Tracheal epithelial cell (primary cell): ENCODE results near the gene RPS29. TPM values are rescaled to one million over a fixed set of nuclear protein-coding genes. Genes with fewer than 3 reads are reported as not detected.

Source experiments
- total RNA-seq: library from RNA; depleted of rRNA; stranded (reverse); fragments of >200 nt; gene quantifications from 2 replicates; pipeline ENCODE4 v1.2.1, GENCODE V29; 2014

Gene RPS29
- 2,980 and 6,428 TPM in 2 replicates for total RNA-seq

GRCh38 chr14:49585803-49586672 lies at the start of gene RPS29:
TSS of gene RPS29 (minus strand) at chr14:49586380. CDS start at chr14:49586346, 34 bp downstream.

GRCh38 chr14:49634547-49635334 lies 48.6 kb upstream of the RPS29 start, which contains the start of gene DNAAF2:
TSS of gene DNAAF2 (minus strand) at chr14:49635244. CDS start at chr14:49635149, 95 bp downstream.

DNA sequence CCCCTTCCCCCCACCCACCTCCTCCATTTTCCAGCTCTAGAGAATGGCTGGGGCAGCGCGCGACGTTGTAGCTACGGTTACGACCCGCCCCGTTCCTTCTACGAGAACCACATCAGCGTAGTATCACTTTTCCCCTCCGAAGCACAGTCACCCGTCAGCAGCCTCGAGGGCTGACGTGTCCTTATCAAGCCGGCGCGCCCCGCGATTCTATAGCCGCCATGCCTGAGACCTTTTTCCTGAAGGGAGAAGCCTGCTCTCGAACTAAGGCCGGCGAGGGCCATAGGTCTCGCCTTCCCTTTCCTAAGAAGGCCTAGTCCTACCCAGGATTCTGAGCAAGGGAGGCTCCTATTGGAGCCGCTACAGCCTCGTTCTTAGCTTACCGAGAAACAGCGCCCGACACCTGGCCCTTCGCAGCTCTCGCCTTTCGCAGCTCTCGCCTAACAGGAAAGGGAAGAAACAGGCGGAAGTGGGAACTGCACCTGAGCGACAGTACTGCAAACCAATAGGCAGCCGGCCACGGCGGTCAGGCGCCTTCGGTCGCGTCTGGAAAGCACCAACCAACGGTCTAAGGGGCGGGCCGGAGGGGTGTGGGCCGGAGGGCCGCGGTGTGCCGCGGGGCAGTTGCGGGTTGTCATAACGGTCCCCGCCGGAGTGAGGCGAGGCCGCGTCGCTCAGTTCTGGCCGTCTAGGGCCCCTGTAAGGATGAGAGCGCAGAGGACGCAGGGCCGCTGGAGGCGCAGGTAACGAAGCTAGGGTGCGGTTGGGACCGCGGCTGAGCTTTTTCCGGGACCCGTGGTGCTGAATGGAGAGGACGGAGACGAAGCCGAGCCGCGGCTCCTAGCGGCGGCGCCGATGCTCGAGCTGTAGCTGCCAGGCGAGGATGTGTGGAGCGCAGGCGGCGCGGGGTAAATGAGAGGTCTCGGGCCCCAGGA lies 34.3 kb upstream of the RPS29 start, which contains the start of the genes MGAT2 and RPL36AL:
TSS of gene MGAT2 (plus strand) at position 618 of the 932 bp plus-strand sequence. CDS start 470 bp downstream, outside the sequence.
TSS of gene RPL36AL (minus strand) at position 445 of the 932 bp plus-strand sequence. CDS start 1,522 bp downstream, outside the sequence.

GRCh38 chr14:49598485-49599300 lies 12.5 kb upstream of the RPS29 start, which contains the start of gene LRR1:
TSS of gene LRR1 (plus strand) at chr14:49598940. CDS start at chr14:49599021, 81 bp downstream.

Other genes starting within 250 kb of the RPS29 start
- gene LRR1, start 12.6 kb upstream of the RPS29 start, total RNA-seq = 8.1 and 8.2 TPM in 2 replicates
- 250 and 268 TPM in 2 replicates for gene RPL36AL, start 34.2 kb upstream of the RPS29 start, total RNA-seq
- 51.3 and 52.2 TPM in 2 replicates for gene MGAT2, start 34.4 kb upstream of the RPS29 start, total RNA-seq
- gene DNAAF2, start 48.9 kb upstream of the RPS29 start, total RNA-seq = 15.9 and 16.8 TPM in 2 replicates
- gene POLE2, start 101.8 kb upstream of the RPS29 start, total RNA-seq = 2.3 and 4.8 TPM in 2 replicates
- 0.43 and 0.72 TPM in 2 replicates for gene KLHDC1, start 106.7 kb upstream of the RPS29 start, total RNA-seq
- 44.3 and 76.1 TPM in 2 replicates for gene KLHDC2, start 181.8 kb upstream of the RPS29 start, total RNA-seq